Loucy (cell line): ENCODE measurements around the gene PCMTD2.

Source experiments
- H2AFZ ChIP-seq: fragments of 200-600 bp; sonication (generic); 2 replicates; pipeline ENCODE4 v1.6.0; 2016; ENCODE audit warnings: antibody characterized with exemption, mild to moderate bottlenecking, low read length, moderate library complexity
- H3F3A ChIP-seq: fragments of 200-600 bp; 2 replicates; pipeline ENCODE4 v1.6.0; 2016; ENCODE audit warnings: antibody characterized with exemption, low read depth, mild to moderate bottlenecking
- H3K27me3 ChIP-seq: fragments of 200-600 bp; sonication (generic); 2 replicates; pipeline ENCODE4 v1.6.1; 2014; ENCODE audit warnings: low read length, mild to moderate bottlenecking; ENCODE audit not compliant: insufficient read depth, poor library complexity, severe bottlenecking
- H3K36me3 ChIP-seq: fragments of 200-600 bp; sonication (generic); 2 replicates; pipeline ENCODE4 v1.6.1; 2016; ENCODE audit warnings: low read length; ENCODE audit not compliant: insufficient read depth
- H3K4me1 ChIP-seq: fragments of 200-600 bp; sonication (generic); 2 replicates; pipeline ENCODE4 v1.5.1; 2014; ENCODE audit warnings: low read length, mild to moderate bottlenecking; ENCODE audit not compliant: insufficient read depth, poor library complexity, severe bottlenecking
- H3K4me2 ChIP-seq: fragments of 200-600 bp; sonication (generic); 2 replicates; pipeline ENCODE4 v1.6.0; 2014; ENCODE audit warnings: antibody characterized with exemption, low read length, low read depth, mild to moderate bottlenecking; ENCODE audit not compliant: poor library complexity, severe bottlenecking
- H3K4me3 ChIP-seq: fragments of 200-600 bp; sonication (generic); 2 replicates; pipeline ENCODE4 v1.5.1; 2014; ENCODE audit warnings: low read length, mild to moderate bottlenecking, mixed read lengths; ENCODE audit not compliant: poor library complexity, severe bottlenecking
- H3K79me2 ChIP-seq: fragments of 200-600 bp; sonication (generic); 2 replicates; pipeline ENCODE4 v1.6.1; 2014; ENCODE audit warnings: low read length; ENCODE audit not compliant: insufficient read depth
- H3K9ac ChIP-seq: fragments of 200-600 bp; sonication (generic); 2 replicates; pipeline ENCODE4 v1.6.0; 2014; ENCODE audit warnings: mild to moderate bottlenecking, low read depth, low read length, moderate library complexity; ENCODE audit not compliant: poor library complexity, severe bottlenecking
- H3K9me2 ChIP-seq: fragments of 200-600 bp; sonication (generic); replicated peaks from 2 replicates; pipeline ENCODE4 v1.6.1; 2016; ENCODE audit warnings: low read depth, low read length, mixed read lengths
- H3K9me3 ChIP-seq: fragments of 200-600 bp; sonication (generic); 2 replicates; pipeline ENCODE4 v1.6.1; 2014; ENCODE audit warnings: mild to moderate bottlenecking, antibody characterized with exemption, low read length, low read depth; ENCODE audit not compliant: insufficient read depth
- H4K20me1 ChIP-seq: fragments of 200-600 bp; sonication (generic); 2 replicates; pipeline ENCODE4 v1.6.0; 2014; ENCODE audit warnings: antibody characterized with exemption, low read length, mild to moderate bottlenecking; ENCODE audit not compliant: insufficient read depth, poor library complexity, severe bottlenecking
- CTCF ChIP-seq: fragments of 200-600 bp; sonication (generic); conservative IDR thresholded peaks from 2 replicates; pipeline ENCODE4 v1.5.1; 2014; ENCODE audit warnings: mild to moderate bottlenecking, antibody characterized with exemption, low read length
- EZH2phosphoT487 ChIP-seq: fragments of 200-600 bp; IDR thresholded peaks from 2 replicates; pipeline ENCODE4 v1.6.1; 2018; ENCODE audit warnings: antibody characterized with exemption, mild to moderate bottlenecking, moderate library complexity, borderline replicate concordance

The PCMTD2 gene

GRCh38 chr20:64254571-64255360 is 782 bp upstream of the PCMTD2 start:
- Histone ChIP-seq H2AFZ (peak overlapping the region; percentile 92), H3K9me2 (no peaks in the 10 kb centered on the region), H4K20me1 (no peaks in the 10 kb centered on the region), H3K9me3 (no peaks in the 10 kb centered on the region), H3K79me2 (peaks cover 30% of the 10 kb centered on the region), H3K4me2 (peak overlapping the region; percentile 69), H3K9ac (peak overlapping the region; percentile 71), H3K4me3 (peak overlapping the region; percentile 95), H3F3A (no peaks in the 10 kb centered on the region), H3K36me3 (no peaks in the 10 kb centered on the region), H3K27me3 (no peaks in the 10 kb centered on the region), H3K4me1 (peaks cover 38% of the 10 kb centered on the region)
- TF ChIP-seq CTCF, result no peak
- TF ChIP-seq EZH2phosphoT487, result no peak

GRCh38 chr20:64256282-64256935 is 861 bp downstream of the PCMTD2 start:
- TF ChIP-seq EZH2phosphoT487, result no peak
- no peak for TF ChIP-seq CTCF
- peak overlapping the region; percentile 88 for H3K4me2 ChIP-seq
- no peaks in the 10 kb centered on the region for H4K20me1 ChIP-seq
- no peaks in the 10 kb centered on the region for H3K9me3 ChIP-seq
- H3K4me1 ChIP-seq, result peaks cover 38% of the 10 kb centered on the region
- H3K9ac ChIP-seq, result peak overlapping the region; percentile 91
- H3K27me3 ChIP-seq, result no peaks in the 10 kb centered on the region
- no peaks in the 10 kb centered on the region for H3K9me2 ChIP-seq
- peaks cover 36% of the 10 kb centered on the region for H3K79me2 ChIP-seq
- no peaks in the 10 kb centered on the region for H3K36me3 ChIP-seq
- H3K4me3 ChIP-seq, result peak overlapping the region; percentile 95
- no peaks in the 10 kb centered on the region for H3F3A ChIP-seq
- peak overlapping the region; percentile 88 for H2AFZ ChIP-seq

- TF ChIP-seq EZH2phosphoT487 (no peak), CTCF (no peak)
- Histone ChIP-seq H3K9me2 (no peaks in the 10 kb centered on the region), H3K36me3 (no peaks in the 10 kb centered on the region), H4K20me1 (no peaks in the 10 kb centered on the region), H3K79me2 (peaks cover 36% of the 10 kb centered on the region), H3F3A (no peaks in the 10 kb centered on the region), H3K27me3 (no peaks in the 10 kb centered on the region), H3K9ac (peak overlapping the region; percentile 91), H2AFZ (no peak overlapping the region), H3K4me1 (peaks cover 42% of the 10 kb centered on the region), H3K4me3 (peak overlapping the region; percentile 95), H3K4me2 (peak overlapping the region; percentile 88), H3K9me3 (no peaks in the 10 kb centered on the region)
Observed at GRCh38 chr20:64257107-64257757, 1.7 kb downstream of the PCMTD2 start.
